Duodenal mucosa (tissue), 2 donors: ENCODE measurements around the gene CENPP.

Experiments used
- H3K27ac ChIP-seq: one replicate; pipeline ENCODE4 v1.7.0; 2013; ENCODE audit warnings: low read depth, low read length
- H3K27me3 ChIP-seq, 2 donors: one replicate each; pipeline ENCODE4 v1.7.0; 2013; ENCODE audit warnings: low read length in 2 of 2, control low read depth in 1 of 2; ENCODE audit not compliant: insufficient read depth in 2 of 2, control insufficient read depth in 1 of 2
- H3K36me3 ChIP-seq, 2 donors: one replicate each; pipeline ENCODE4 v1.7.0; 2013; ENCODE audit warnings: low read length in 2 of 2, control low read depth in 1 of 2; ENCODE audit not compliant: insufficient read depth in 2 of 2, control insufficient read depth in 1 of 2
- H3K4me1 ChIP-seq, 2 donors: one replicate each; pipeline ENCODE4 v1.7.0; 2013; ENCODE audit warnings: low read length in 2 of 2, control low read depth in 1 of 2; ENCODE audit not compliant: insufficient read depth in 2 of 2, control insufficient read depth in 1 of 2
- H3K4me3 ChIP-seq, 2 donors: one replicate each; pipeline ENCODE4 v1.7.0; 2013; ENCODE audit warnings: low read length in 2 of 2, low read depth in 1 of 2
- H3K9ac ChIP-seq, 2 donors: one replicate each; pipeline ENCODE4 v1.7.0; 2013; ENCODE audit warnings: low read length in 2 of 2, low read depth in 1 of 2
- H3K9me3 ChIP-seq, 2 donors: one replicate each; pipeline ENCODE4 v1.7.0; 2013; ENCODE audit warnings: low read length in 2 of 2, control low read depth in 1 of 2; ENCODE audit not compliant: control insufficient read depth in 1 of 2

The CENPP gene

GRCh38 chr9:92293452-92294296 lies 32.1 kb upstream of the CENPP start, which contains the start of gene IARS1:
IARS1 (minus strand) TSS chr9:92293697; CDS start chr9:92289419, 4,278 bp downstream.
- peak within 1 kb of the TSS; percentile 72 to 83 for H3K9ac ChIP-seq
- peak within 1 kb of the TSS; percentile 37 for H3K27ac ChIP-seq
- peaks cover 20 to 21% of the 10 kb centered on the region in 2 donors for H3K4me1 ChIP-seq
- no peaks in the 10 kb centered on the region for H3K27me3 ChIP-seq
- H3K4me3 ChIP-seq: peak within 1 kb of the TSS; percentile 93 to 96
- no peaks in the 10 kb centered on the region for H3K9me3 ChIP-seq
- peaks cover 13 to 18% of the 10 kb centered on the region in 2 donors for H3K36me3 ChIP-seq

- H3K4me1 ChIP-seq: peaks cover 20 to 21% of the 10 kb centered on the region in 2 donors
Measured at GRCh38 chr9:92294297-92294676, 31.5 kb upstream of the CENPP start.

DNA sequence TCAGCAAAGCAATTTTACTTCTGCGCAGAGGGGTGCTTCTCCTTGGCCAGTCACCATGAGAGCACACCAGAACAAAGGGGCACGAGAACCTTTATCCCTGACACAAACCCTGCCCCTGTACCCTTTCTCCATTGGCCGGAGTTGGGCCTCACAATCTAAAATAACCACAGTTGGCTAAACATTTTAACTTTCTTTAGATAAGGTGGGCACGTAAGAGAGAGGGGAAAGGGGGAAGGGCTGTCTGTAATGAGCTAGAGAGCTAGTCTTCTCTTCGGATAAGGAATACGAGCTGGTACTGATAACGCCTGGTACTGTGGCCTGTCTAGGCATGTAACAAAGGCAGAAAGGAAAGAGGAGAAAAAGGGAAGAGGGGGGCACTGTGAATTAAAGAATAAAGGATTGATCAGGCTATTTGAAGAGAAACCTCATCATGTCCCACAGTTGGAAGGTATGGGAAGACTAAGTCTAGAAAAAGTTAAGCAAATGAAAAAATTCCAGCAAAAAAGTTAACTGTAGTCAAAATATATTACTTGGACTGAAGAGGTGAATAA lies 30.4 kb upstream of the CENPP start:
- peaks cover 20 to 21% of the 10 kb centered on the region in 2 donors for H3K4me1 ChIP-seq
- H3K9ac ChIP-seq: no peak overlapping the region
- peaks cover 13 to 23% of the 10 kb centered on the region in 2 donors for H3K36me3 ChIP-seq
- H3K27me3 ChIP-seq: no peaks in the 10 kb centered on the region
- no peak overlapping the region for H3K27ac ChIP-seq
- H3K4me3 ChIP-seq: no peak overlapping the region
- H3K9me3 ChIP-seq: no peaks in the 10 kb centered on the region

More at GRCh38 chr9:92294297-92294676, 31.5 kb upstream of the CENPP start:
- no peaks in the 10 kb centered on the region for H3K27me3 ChIP-seq
- H3K4me3 ChIP-seq: peak overlapping the region; percentile 93 to 96
- peak overlapping the region; percentile 48 to 72 for H3K9ac ChIP-seq
- H3K36me3 ChIP-seq: peaks cover 13 to 24% of the 10 kb centered on the region in 2 donors
- no peak overlapping the region for H3K27ac ChIP-seq
- H3K9me3 ChIP-seq: no peaks in the 10 kb centered on the region

GRCh38 chr9:92295827-92296258 lies 29.9 kb upstream of the CENPP start:
- Histone ChIP-seq H3K27ac (no peak overlapping the region), H3K36me3 (peaks cover 15 to 29% of the 10 kb centered on the region in 2 donors), H3K27me3 (no peaks in the 10 kb centered on the region), H3K9me3 (no peaks in the 10 kb centered on the region), H3K4me3 (no peak overlapping the region), H3K9ac (no peak overlapping the region), H3K4me1 (peaks cover 20 to 21% of the 10 kb centered on the region in 2 donors)

GRCh38 chr9:92297611-92298010 lies 28.1 kb upstream of the CENPP start:
- H3K4me1 ChIP-seq: peaks cover 11 to 13% of the 10 kb centered on the region in 2 donors
- no peaks in the 10 kb centered on the region for H3K9me3 ChIP-seq
- no peaks in the 10 kb centered on the region for H3K27me3 ChIP-seq
- no peak overlapping the region for H3K4me3 ChIP-seq
- peaks cover 25 to 46% of the 10 kb centered on the region in 2 donors for H3K36me3 ChIP-seq
- H3K9ac ChIP-seq: peak overlapping the region in 1 of 2 donors; percentile 39
- H3K27ac ChIP-seq: no peak overlapping the region

- Histone ChIP-seq H3K4me1 (peaks cover 8% of the 10 kb centered on the region in 2 donors), H3K27me3 (no peaks in the 10 kb centered on the region), H3K9ac (peak overlapping the region in 1 of 2 donors; percentile 39), H3K36me3 (peaks cover 30 to 50% of the 10 kb centered on the region in 2 donors), H3K9me3 (no peaks in the 10 kb centered on the region), H3K27ac (no peak overlapping the region), H3K4me3 (no peak overlapping the region)
Measured at GRCh38 chr9:92298036-92298435, 27.7 kb upstream of the CENPP start.

GRCh38 chr9:92299116-92299515 lies 26.6 kb upstream of the CENPP start:
- no peak overlapping the region for H3K4me3 ChIP-seq
- no peak overlapping the region for H3K27ac ChIP-seq
- H3K9ac ChIP-seq: no peak overlapping the region
- no peaks in the 10 kb centered on the region for H3K27me3 ChIP-seq
- H3K9me3 ChIP-seq: no peaks in the 10 kb centered on the region
- peaks cover 8% of the 10 kb centered on the region in 2 donors for H3K4me1 ChIP-seq
- peaks cover 31 to 58% of the 10 kb centered on the region in 2 donors for H3K36me3 ChIP-seq

- no peaks in the 10 kb centered on the region for H3K9me3 ChIP-seq
- H3K9ac ChIP-seq: no peak overlapping the region
- no peak overlapping the region for H3K27ac ChIP-seq
- no peak overlapping the region for H3K4me3 ChIP-seq
- no peaks in the 10 kb centered on the region for H3K4me1 ChIP-seq
- H3K27me3 ChIP-seq: no peaks in the 10 kb centered on the region
- peaks cover 42 to 76% of the 10 kb centered on the region in 2 donors for H3K36me3 ChIP-seq
Measured at GRCh38 chr9:92300936-92301335, 24.8 kb upstream of the CENPP start.

- Histone ChIP-seq H3K36me3 (peaks cover 35 to 80% of the 10 kb centered on the region in 2 donors), H3K27me3 (no peaks in the 10 kb centered on the region), H3K4me1 (no peaks in the 10 kb centered on the region), H3K27ac (no peak overlapping the region), H3K4me3 (no peak overlapping the region), H3K9me3 (no peaks in the 10 kb centered on the region), H3K9ac (no peak overlapping the region)
Measured at GRCh38 chr9:92308893-92309292, 16.9 kb upstream of the CENPP start.

DNA sequence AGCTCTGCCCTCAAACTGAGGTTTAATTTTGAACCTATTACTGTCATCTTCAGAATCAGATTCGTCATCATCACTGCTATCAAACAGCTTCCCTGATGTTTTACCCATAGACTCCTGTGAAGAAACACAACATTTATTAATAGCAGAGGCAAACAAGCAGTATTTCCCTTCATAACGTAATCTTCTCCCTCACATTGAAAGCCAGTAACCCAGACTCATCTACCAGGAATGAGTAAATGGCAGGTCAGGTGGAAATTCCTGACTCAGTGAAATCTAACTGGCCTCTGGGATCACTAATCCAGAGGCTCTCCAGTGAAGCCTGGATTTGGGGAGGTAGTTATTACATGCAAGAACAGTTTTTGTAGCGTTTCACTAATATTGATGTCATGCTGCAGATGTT lies 15.2 kb upstream of the CENPP start:
- no peaks in the 10 kb centered on the region for H3K9me3 ChIP-seq
- peaks cover 36 to 77% of the 10 kb centered on the region in 2 donors for H3K36me3 ChIP-seq

More for the DNA sequence above, 15.2 kb upstream of the CENPP start:
- Histone ChIP-seq H3K9ac (no peak overlapping the region), H3K4me3 (no peak overlapping the region), H3K27ac (no peak overlapping the region), H3K4me1 (no peaks in the 10 kb centered on the region), H3K27me3 (no peaks in the 10 kb centered on the region)
